Measurements from ENCODE around the gene TNFRSF14. TPM values are rescaled to one million over a fixed set of nuclear protein-coding genes. Genes with fewer than 3 reads are reported as not detected.
A peak's percentile ranks its signal among the peaks of the same experiment; 100 is the strongest.

TNFRSF14 gene
- total RNA-seq, 1 experiment from 2014 or later, result 24.4 TPM

- Mint-ChIP-seq H3K27ac (ENCODE audit: unreplicated experiment) (peak overlapping the region; percentile 47), H3K4me1 (ENCODE audit: low read depth, unreplicated experiment) (peaks cover 35% of the 10 kb centered on the region), H3K27me3 (ENCODE audit: unreplicated experiment) (no peaks in the 10 kb centered on the region), H3K9me3 (ENCODE audit: low read depth, unreplicated experiment) (no peaks in the 10 kb centered on the region), H3K4me3 (ENCODE audit: low read depth, unreplicated experiment) (peak overlapping the region; percentile 54), H3K36me3 (ENCODE audit: insufficient read depth, unreplicated experiment) (peaks cover 47% of the 10 kb centered on the region)
- CTCF ChIA-PET, result interaction anchor here (0.6 to 1.3 kb wide), 3 partner anchors 27 to 64 kb away, joined by 3 to 5 read pairs (median 4); partner anchors contain the start of gene TNFRSF14
- DNase-seq, result no peak
- intact Hi-C loops (cut with micrococcal nuclease; ENCODE audit: unreplicated experiment), result no loop called here
- no peak for TF ChIP-seq CTCF (IDR thresholded peaks at IDR 0.05; ENCODE audit: unreplicated experiment)
- BruUV-seq (replicated peaks), result no TSS peak
Observed at GRCh38 chr1:2583331-2583791, 27.2 kb downstream of the TNFRSF14 start.

- no peaks in the 10 kb centered on the region for H3K9me3 Mint-ChIP-seq (ENCODE audit: low read depth, unreplicated experiment)
- no peaks in the 10 kb centered on the region for H3K27me3 Mint-ChIP-seq (ENCODE audit: unreplicated experiment)
- TSS peak; percentile 55 for BruUV-seq (replicated peaks)
- peaks cover 29% of the 10 kb centered on the region for H3K4me1 Mint-ChIP-seq (ENCODE audit: low read depth, unreplicated experiment)
- DNase-seq, result peak; percentile 57
- intact Hi-C loops (cut with micrococcal nuclease; ENCODE audit: unreplicated experiment), result no loop called here
- peaks cover 42% of the 10 kb centered on the region for H3K36me3 Mint-ChIP-seq (ENCODE audit: insufficient read depth, unreplicated experiment)
- CTCF ChIA-PET, result interaction anchor here (0.6 to 1.3 kb wide), 3 partner anchors 28 to 64 kb away, joined by 3 to 5 read pairs (median 4); partner anchors contain the start of gene TNFRSF14
- no peak for TF ChIP-seq CTCF (IDR thresholded peaks at IDR 0.05; ENCODE audit: unreplicated experiment)
- peak overlapping the region; percentile 54 for H3K4me3 Mint-ChIP-seq (ENCODE audit: low read depth, unreplicated experiment)
- H3K27ac Mint-ChIP-seq (ENCODE audit: unreplicated experiment), result peak overlapping the region; percentile 47
Observed at GRCh38 chr1:2583871-2584351, 27.7 kb downstream of the TNFRSF14 start.

- peaks cover 22% of the 10 kb centered on the region for H3K4me1 Mint-ChIP-seq (ENCODE audit: low read depth, unreplicated experiment)
- H3K27me3 Mint-ChIP-seq (ENCODE audit: unreplicated experiment), result no peaks in the 10 kb centered on the region
- CTCF ChIA-PET, result no interaction called here
- DNase-seq, result no peak
- TF ChIP-seq CTCF (IDR thresholded peaks at IDR 0.05; ENCODE audit: unreplicated experiment), result no peak
- no TSS peak for BruUV-seq (replicated peaks)
- peak overlapping the region; percentile 72 for H3K4me3 Mint-ChIP-seq (ENCODE audit: low read depth, unreplicated experiment)
- H3K9me3 Mint-ChIP-seq (ENCODE audit: low read depth, unreplicated experiment), result no peaks in the 10 kb centered on the region
- peaks cover 40% of the 10 kb centered on the region for H3K36me3 Mint-ChIP-seq (ENCODE audit: insufficient read depth, unreplicated experiment)
- no peak overlapping the region for H3K27ac Mint-ChIP-seq (ENCODE audit: unreplicated experiment)
- intact Hi-C loops (cut with micrococcal nuclease; ENCODE audit: unreplicated experiment), result no loop called here
Observed at GRCh38 chr1:2584686-2585317, 28.6 kb downstream of the TNFRSF14 start.

GRCh38 chr1:2585318-2586092 is 29.3 kb downstream of the TNFRSF14 start:
- Mint-ChIP-seq H3K27ac (ENCODE audit: unreplicated experiment) (peak overlapping the region; percentile 24), H3K4me1 (ENCODE audit: low read depth, unreplicated experiment) (peaks cover 20% of the 10 kb centered on the region), H3K9me3 (ENCODE audit: low read depth, unreplicated experiment) (no peaks in the 10 kb centered on the region), H3K36me3 (ENCODE audit: insufficient read depth, unreplicated experiment) (peaks cover 45% of the 10 kb centered on the region), H3K27me3 (ENCODE audit: unreplicated experiment) (no peaks in the 10 kb centered on the region), H3K4me3 (ENCODE audit: low read depth, unreplicated experiment) (peak overlapping the region; percentile 72)
- intact Hi-C loops (cut with micrococcal nuclease; ENCODE audit: unreplicated experiment), result loop anchor here (2.0 kb wide), 1 partner anchor 41 kb away; no protein-coding TSS in a partner anchor
- peak; percentile 56 for DNase-seq
- TSS peak; percentile 31 for BruUV-seq (replicated peaks)
- CTCF ChIA-PET, result no interaction called here
- TF ChIP-seq CTCF (IDR thresholded peaks at IDR 0.05; ENCODE audit: unreplicated experiment), result no peak

Data from Calu3 (cell line).